ENCODE results near the gene MAP3K19. TPM values are rescaled to one million over a fixed set of nuclear protein-coding genes. Genes with fewer than 3 reads are reported as not detected.

MAP3K19 gene
- total and polyA plus RNA-seq, 10 of the 15 experiments (the other 5 are each of a cell fraction or from before 2014, with no cell fraction given), result 0.05 TPM; not detected in 9

DNA sequence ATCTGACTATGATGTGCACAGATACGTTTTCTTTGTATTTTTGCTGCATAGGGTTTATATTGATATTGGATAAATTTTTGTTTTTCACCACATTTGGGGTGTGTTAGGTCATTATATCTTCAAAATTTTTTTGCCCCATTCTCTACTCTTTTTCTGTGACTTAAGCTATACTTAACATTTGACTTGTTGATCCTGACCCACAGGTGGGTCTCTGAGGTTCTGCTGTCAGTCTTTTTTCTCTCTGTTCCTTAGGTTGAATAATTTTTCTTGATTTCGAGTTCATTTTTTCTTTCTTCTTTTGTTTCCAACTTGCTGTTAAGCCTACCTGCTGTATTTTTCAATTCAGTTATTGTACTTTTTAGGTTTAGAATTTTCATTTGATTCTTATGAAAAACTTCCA, 16.9 kb upstream of the MAP3K19 start (continued):
- TF ChIP-seq BCLAF1 (IDR thresholded peaks at IDR 0.05) (no peak), ETV6 (conservative IDR thresholded peaks at IDR 0.05 in 1 of 2, IDR thresholded peaks at IDR 0.05 in 1 of 2; ENCODE audit: borderline replicate concordance in 1 of 2, low read depth in 1 of 2) (no peak), IKZF1 (conservative IDR thresholded peaks at IDR 0.05) (no peak)

DNA sequence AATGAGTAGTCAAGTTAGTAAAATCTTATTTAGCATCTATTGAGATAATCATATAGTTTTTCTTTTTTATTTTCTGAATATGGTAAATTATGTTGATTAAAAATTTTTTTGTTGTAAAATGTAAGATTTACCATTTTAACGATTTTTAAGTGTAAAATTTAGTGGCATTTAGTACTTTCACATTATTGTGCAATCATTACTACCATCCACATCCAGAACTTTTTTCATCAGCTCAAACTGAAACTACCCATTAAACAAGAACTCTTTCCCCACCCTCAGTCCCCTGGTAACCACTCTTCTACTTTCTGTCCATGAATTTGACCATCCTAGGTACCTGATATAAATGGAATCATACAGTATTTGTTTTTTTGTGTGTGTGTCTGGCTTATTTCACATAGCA, 16.0 kb upstream of the MAP3K19 start:
- WGBS (ENCODE audit: insufficient coverage, insufficient replicate concordance, low lambda C conversion rate, missing lambda C conversion rate), result 95% methylated on average over 1 of the region's 1 CpG
- intact Hi-C loops (cut with micrococcal nuclease; ENCODE audit: unreplicated experiment), result no loop called here
- in situ Hi-C loops (cut with MboI), result no loop called here
- no peak overlapping the region for H3K4me2 ChIP-seq (ENCODE audit: control insufficient read depth, insufficient read depth)
- H3K27me3 ChIP-seq (replicated peaks in 1 of 2; ENCODE audit: control insufficient read depth in 2 of 2, insufficient read depth in 2 of 2, low read length in 1 of 2), result no peaks in the 10 kb centered on the region
- no peaks in the 10 kb centered on the region for H4K20me1 ChIP-seq (ENCODE audit: control insufficient read depth, insufficient read depth)
- H3K79me2 ChIP-seq (ENCODE audit: control insufficient read depth, insufficient read depth, low read length), result peaks cover 8% of the 10 kb centered on the region
- no peak for ATAC-seq
- no peak for FAIRE-seq
- CTCF ChIA-PET, result no interaction called here
- RAD21 ChIA-PET (ENCODE audit: unreplicated experiment), result no interaction called here
- no TSS peak for BruUV-seq (replicated peaks)
- SMC1A ChIA-PET (ENCODE audit: uncharacterized antibody, unreplicated experiment), result no interaction called here
- no peak overlapping the region for H3K4me3 ChIP-seq
- peaks cover 9% of the 10 kb centered on the region; the same call in 2 of the 3 replicates for H3K9me3 ChIP-seq (replicated peaks; ENCODE audit: control insufficient read depth, insufficient read depth, low read length)
- no peak overlapping the region for H3K27ac ChIP-seq (ENCODE audit: control insufficient read depth, insufficient read depth)
- DNase-seq (ENCODE audit: low read depth, low spot score), result no peak
- H3K4me1 ChIP-seq (ENCODE audit: control insufficient read depth, insufficient read depth, low read length), result no peaks in the 10 kb centered on the region
- POLR2A ChIA-PET, result interaction anchor here (0.6 kb wide), 1 partner anchor 170 kb away, joined by 5 read pairs; no protein-coding TSS in a partner anchor
- no peak overlapping the region for H2AFZ ChIP-seq (ENCODE audit: control insufficient read depth, low read depth, low read length)
- H3K36me3 ChIP-seq (ENCODE audit: control insufficient read depth in 2 of 2, insufficient read depth in 2 of 2, low read length in 1 of 2), result peaks cover 0 to 8% of the 10 kb centered on the region in 2 experiments; a peak in 3 of 4 replicates
- TF ChIP-seq ZNF592 (IDR thresholded peaks at IDR 0.05) (no peak), CEBPB (IDR thresholded peaks at IDR 0.05; ENCODE audit: borderline replicate concordance in 1 of 2, low read depth in 2 of 2, low read length in 2 of 2) (peak in 1 of 2 experiments; percentile 4; a peak in 1 of 4 replicates)
- no peak overlapping the region for H3K9ac ChIP-seq (ENCODE audit: control insufficient read depth, insufficient read depth, low read length)

Data from GM12878 (cell line).